ENCODE measurements around the gene RBFOX1. TPM values are rescaled to one million over a fixed set of nuclear protein-coding genes. Genes with fewer than 3 reads are reported as not detected.

RBFOX1 gene
- total RNA-seq, 4 donors from 2014 or later, result 0.29 to 0.30 TPM; not detected in 2

GRCh38 chr16:7517496-7517895, 184.9 kb downstream of the RBFOX1 start:
- intact Hi-C loops (cut with DNase I; ENCODE audit: low total_unique reads), result no loop called here
- H3K4me3 ChIP-seq (ENCODE audit: low read depth, poor library complexity, severe bottlenecking), result no peak overlapping the region
- WGBS, 2 donors, result 11 to 19% methylated on average over 2 of the region's 2 CpGs
- TF ChIP-seq POLR2A (IDR thresholded peaks at IDR 0.05) (no peak), CTCF (IDR thresholded peaks at IDR 0.05) (no peak)
- DNase-seq (ENCODE audit: low spot score in 2 of 2), result no peak

- intact Hi-C loops (cut with DNase I; ENCODE audit: low total_unique reads), result no loop called here
- TF ChIP-seq POLR2A (IDR thresholded peaks at IDR 0.05), result no peak
- no peak for TF ChIP-seq CTCF (IDR thresholded peaks at IDR 0.05)
- DNase-seq (ENCODE audit: low spot score in 2 of 2), result no peak
- no peak overlapping the region for H3K4me3 ChIP-seq (ENCODE audit: low read depth, poor library complexity, severe bottlenecking)
- WGBS, 2 donors, result 95 to 96% methylated on average over 25 of the region's 25 CpGs
Measured at GRCh38 chr16:7518158-7518557, 185.5 kb downstream of the RBFOX1 start.

GRCh38 chr16:7521834-7522233, 189.2 kb downstream of the RBFOX1 start:
- no peak for DNase-seq (ENCODE audit: low spot score in 2 of 2)
- H3K4me3 ChIP-seq (ENCODE audit: low read depth, poor library complexity, severe bottlenecking), result no peak overlapping the region
- intact Hi-C loops (cut with DNase I; ENCODE audit: low total_unique reads), result no loop called here
- WGBS, 2 donors, result 77% methylated on average over 6 of the region's 6 CpGs
- TF ChIP-seq CTCF (IDR thresholded peaks at IDR 0.05) (no peak), POLR2A (IDR thresholded peaks at IDR 0.05) (no peak)

GRCh38 chr16:7524419-7524818, 191.8 kb downstream of the RBFOX1 start:
- intact Hi-C loops (cut with DNase I; ENCODE audit: low total_unique reads), result no loop called here
- no peak for DNase-seq (ENCODE audit: low spot score in 2 of 2)

GRCh38 chr16:7526736-7527135, 194.1 kb downstream of the RBFOX1 start:
- no peak for DNase-seq (ENCODE audit: low spot score in 2 of 2)
- H3K4me3 ChIP-seq (ENCODE audit: low read depth, poor library complexity, severe bottlenecking), result no peak overlapping the region
- TF ChIP-seq POLR2A (IDR thresholded peaks at IDR 0.05), result no peak
- 88 to 96% methylated on average over 6 of the region's 6 CpGs for WGBS, 2 donors
- intact Hi-C loops (cut with DNase I; ENCODE audit: low total_unique reads), result no loop called here

More at GRCh38 chr16:7524419-7524818, 191.8 kb downstream of the RBFOX1 start:
- TF ChIP-seq CTCF (IDR thresholded peaks at IDR 0.05), result no peak
- no peak for TF ChIP-seq POLR2A (IDR thresholded peaks at IDR 0.05)
- WGBS, 2 donors, result 56 to 60% methylated on average over 5 of the region's 5 CpGs
- H3K4me3 ChIP-seq (ENCODE audit: low read depth, poor library complexity, severe bottlenecking), result no peak overlapping the region

GRCh38 chr16:7532534-7532933, 199.9 kb downstream of the RBFOX1 start:
- TF ChIP-seq POLR2A (IDR thresholded peaks at IDR 0.05) (no peak), CTCF (IDR thresholded peaks at IDR 0.05) (no peak)
- no peak for DNase-seq (ENCODE audit: low spot score in 2 of 2)
- H3K4me3 ChIP-seq (ENCODE audit: low read depth, poor library complexity, severe bottlenecking), result no peak overlapping the region
- 83 to 87% methylated on average over 6 of the region's 6 CpGs for WGBS, 2 donors
- intact Hi-C loops (cut with DNase I; ENCODE audit: low total_unique reads), result no loop called here

Data from lower leg skin (tissue), 4 donors.